HG03439 (cell line): Measurements from ENCODE around the gene SLC46A3.
A peak's percentile ranks its signal among the peaks of the same experiment; 100 is the strongest.
"Not testable (repeated sequence)": the region's sequence is repeated elsewhere in the genome, so short reads cannot be mapped to it uniquely, and the experiment has no call there.

Source experiments
- ATAC-seq: cut with Tn5 transposase; IDR thresholded peaks from one replicate; pipeline ENCODE4 v1.9.1; 2021; ENCODE audit warnings: mild to moderate bottlenecking, moderate library complexity; ENCODE audit not compliant: unreplicated experiment

SLC46A3 gene

DNA sequence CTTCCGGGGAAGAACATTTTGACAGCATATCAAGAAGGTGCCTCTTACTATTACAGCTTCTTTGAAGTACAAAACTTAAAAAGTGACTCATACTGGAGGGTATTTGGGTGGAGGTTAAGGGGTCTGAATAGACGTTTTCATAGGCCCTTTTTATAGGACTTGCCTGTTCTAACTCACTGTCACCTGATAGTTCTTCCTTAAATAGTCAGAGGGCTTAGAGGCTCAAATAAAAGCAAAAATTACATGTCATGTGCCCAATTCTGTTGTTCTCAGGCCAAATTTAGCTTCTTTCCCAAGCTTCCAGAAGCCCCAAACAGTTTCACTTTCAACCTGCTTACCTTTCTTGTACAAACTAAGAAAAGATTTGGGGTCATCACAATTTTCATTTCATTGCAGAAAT, 16.1 kb upstream of the SLC46A3 start:
- no peak for ATAC-seq

DNA sequence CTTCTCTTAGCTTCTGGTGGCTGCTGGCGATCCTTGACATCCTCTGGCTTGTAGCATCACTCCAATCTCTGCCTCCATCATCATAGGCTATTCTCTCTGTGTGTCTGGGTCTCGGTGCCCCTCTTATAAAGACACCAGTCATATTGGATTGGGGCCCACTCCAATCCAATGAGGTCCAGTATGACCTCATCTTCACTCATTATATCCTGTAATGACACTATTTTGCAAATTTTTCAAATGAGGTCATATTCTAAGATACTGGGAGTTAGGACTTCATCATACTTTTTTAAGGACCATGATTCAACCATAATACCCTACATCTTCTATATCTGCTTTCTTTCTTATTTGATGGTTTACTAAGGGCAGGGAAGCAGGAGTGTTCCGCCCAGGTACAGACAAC, 12.0 kb upstream of the SLC46A3 start:
- no peak for ATAC-seq

DNA sequence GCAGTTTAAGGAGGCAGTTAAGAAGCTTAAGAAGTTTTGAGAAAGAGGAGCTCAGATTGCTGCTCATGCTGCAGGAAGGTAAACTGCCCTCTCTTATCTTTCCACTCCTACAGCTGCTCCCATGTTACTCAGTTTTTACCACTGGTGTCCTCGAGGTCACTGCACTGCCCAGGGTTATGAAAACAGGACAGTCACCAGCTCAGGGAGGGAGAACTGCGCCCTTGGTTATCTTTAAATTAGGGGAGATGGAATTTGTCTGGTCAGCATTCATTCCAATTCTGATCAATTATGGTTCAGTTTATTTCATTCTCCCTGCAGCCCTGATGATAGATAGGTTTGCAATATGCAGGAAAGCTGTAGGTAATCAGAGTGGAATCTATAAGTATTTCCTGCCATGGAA, 10.8 kb upstream of the SLC46A3 start:
- no peak for ATAC-seq

DNA sequence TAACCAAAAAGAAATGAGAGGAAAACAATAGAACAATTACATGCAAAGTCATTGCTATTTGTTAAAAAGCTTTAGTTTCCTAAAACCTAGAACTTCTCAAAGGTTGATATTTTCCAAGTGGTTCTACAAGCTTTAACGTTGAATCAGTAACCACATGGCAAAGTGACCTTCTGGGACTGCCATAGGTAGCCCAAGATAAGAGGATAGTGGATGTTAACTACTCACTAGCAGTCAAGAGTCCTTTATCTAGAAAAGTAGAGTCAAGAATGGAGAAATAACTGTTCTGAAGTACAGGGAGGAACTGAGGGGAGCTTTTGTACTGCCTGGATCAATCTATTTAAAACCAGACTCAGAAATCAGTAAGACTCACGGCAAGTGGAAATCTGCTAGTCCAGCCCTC, 9.9 kb upstream of the SLC46A3 start:
- no peak for ATAC-seq

DNA sequence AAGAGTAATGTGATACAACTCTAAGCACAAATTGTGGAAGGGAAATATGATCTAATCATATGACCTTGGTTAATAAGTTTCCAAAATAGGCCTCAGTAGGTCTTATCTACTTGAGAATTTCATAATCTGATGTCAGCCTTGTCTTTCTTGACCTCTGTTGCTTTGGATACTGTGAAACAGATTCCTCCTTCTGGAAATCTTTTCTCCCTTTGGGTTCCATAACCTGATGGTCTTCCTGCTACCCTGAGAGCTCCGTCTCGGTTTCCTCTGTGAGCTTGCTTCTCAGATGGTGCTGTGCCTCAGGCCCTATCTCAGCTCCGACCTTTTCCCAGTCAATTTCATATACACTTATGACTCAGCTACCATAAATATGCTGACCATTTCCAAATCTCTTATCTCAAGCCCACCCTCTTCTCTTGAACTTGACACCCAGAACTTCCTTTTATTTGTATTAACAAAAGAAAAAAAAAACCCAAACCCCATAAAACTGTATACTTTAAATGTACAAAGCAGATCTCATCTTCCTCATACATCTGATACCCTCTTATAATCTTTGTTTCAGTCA, 6.4 kb upstream of the SLC46A3 start:
- no peak for ATAC-seq

DNA sequence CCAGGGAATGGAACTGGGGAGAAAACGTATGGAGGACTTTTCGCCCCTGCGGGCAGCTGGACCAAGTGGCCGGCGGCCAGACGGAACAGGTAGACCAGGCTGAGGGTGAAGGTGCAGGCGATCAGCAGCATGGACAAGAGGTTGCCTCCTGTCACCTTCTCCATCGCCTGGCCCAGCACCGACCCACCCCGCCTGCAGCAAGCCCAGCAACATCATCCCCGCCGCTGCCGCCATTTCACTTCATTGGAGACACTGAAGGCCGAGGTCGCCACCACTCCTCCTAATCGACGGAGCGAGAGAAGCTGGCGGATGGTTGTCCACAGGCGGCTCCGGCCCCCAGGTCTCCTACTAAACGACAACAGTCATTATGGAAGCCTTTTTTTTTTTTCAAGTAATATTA, 5.0 kb upstream of the SLC46A3 start:
- no peak for ATAC-seq

DNA sequence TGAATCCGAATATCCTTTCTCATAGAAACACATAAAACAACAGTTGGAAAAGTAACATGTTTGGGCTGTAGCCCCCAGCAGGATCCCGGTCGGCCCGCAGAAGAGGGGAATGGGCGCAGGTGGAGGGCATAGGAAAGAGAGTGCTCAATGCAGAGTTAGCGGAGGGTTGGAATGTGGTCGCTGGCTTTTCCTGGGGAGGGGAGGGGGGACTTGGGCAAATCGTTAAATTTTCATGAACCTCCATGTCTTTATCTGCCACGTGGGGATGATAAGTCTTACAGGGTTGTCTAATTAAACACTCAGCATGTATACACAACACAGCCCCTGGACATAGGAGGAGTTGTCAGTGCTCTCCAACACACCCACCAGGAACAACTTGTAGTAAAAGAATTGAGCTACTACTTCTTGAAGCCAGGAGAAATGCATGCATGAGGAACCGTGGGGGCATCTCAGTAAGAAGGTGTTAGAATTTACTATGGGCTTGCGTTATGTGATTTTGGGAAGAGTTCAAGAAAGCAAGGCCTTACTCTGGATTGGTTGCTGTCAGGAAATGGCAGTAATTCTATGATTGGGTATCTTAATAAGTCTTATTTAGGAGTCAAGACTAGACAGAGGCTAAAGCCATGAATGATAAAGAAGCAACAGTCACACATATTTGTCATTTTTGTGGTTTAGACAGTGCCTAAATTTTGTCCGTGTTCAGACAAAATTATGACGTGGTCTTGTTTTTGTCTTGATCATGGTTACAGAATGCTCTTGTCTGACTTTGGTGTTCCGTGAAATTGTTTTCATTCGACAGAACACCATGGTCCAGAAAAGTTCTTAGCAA, 671 bp upstream of the SLC46A3 start:
- no peak for ATAC-seq

DNA sequence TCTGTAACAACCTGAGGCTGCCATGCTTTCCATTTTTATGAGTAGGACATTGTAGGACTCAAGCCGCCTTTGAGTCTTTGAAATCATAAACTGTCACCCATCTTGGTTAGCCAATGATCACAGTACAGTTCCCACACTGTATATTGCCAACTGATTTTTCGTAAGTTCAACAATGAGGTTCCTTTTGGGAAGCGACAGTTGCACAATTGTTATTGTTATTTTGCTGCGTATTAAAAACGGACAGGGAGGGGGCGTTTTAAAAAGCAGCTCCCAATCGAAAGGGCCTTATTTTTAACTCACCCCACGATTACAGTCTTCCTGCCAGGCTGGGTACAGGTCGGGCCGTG, 601 bp downstream of the SLC46A3 start:
- ATAC-seq, result no peak

DNA sequence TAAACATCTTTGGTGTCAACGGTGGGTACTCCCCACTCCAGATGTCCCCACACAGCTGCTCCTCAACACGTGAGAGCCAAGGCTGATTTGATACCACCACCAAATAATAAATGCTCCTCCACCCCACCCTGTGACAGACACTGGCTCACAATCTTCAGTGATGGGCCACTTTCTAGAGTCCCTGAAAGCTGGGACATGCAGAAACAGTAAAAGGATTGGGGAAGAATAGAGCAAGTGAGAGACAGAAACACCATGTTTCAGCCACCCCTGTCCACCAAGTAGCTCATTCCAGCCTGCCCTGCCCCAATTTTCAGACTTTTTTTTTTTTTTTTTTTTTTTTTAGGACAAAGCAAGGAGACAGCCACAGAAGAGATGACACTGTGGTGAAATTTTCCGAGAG, 1.6 kb downstream of the SLC46A3 start:
- no peak for ATAC-seq

DNA sequence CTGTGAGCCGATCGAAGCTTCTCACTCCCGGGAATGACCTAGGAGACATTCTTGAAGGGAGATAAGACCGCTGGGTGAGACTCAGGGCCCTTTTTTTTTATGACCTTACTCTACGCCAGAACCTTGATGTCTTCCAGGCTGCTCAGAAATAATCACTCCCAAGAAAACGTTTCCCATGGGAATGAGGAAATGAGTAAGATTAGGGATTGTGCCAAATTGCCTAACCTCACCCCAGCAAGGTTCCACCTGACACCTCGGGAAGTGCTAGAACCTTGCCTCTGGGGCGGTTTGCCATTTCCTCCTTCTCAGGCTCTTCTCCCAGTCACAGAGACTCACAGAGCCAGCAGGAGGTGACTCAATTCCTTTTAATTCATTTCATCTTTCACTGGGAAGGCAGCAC, 2.3 kb downstream of the SLC46A3 start:
- ATAC-seq, result no peak

DNA sequence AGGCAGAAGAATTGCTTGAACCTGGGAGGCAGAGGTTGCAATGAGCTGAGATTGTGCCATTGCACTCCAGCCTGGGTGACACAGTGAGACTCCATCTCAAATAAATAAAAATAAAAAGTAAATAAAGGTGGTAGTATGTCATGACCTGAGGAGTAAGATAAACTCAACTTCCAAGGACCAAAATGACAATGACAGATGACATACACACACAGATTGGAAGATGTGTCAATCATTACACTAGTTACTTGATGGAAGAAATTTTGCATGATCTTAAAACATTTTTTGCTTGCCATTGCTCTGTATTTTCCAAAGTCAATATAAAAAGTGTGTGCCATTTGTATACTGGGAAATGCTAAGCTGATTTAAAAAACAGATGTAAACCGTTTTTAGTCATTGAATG, 4.1 kb downstream of the SLC46A3 start:
- ATAC-seq, result no peak

DNA sequence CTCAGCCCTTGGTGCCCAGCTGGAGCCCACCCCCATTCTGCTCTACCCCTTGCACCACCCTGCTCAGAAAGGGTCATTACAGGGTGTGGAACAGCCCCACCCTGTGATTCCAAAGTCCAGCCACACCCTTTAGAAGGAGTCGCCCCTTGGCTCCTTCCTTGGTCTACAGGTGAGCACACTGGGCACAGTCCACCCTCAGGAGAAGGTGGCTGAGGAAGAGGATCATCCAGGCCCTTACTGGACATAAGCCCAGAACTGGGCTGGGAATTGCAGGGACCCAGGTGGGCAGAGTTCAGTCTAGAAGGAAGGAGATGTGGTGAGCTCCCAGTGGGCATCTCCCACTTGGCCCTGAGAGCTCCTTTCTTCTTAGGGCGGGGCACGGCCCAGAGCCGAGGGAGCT, 8.6 kb downstream of the SLC46A3 start:
- ATAC-seq, result no peak

DNA sequence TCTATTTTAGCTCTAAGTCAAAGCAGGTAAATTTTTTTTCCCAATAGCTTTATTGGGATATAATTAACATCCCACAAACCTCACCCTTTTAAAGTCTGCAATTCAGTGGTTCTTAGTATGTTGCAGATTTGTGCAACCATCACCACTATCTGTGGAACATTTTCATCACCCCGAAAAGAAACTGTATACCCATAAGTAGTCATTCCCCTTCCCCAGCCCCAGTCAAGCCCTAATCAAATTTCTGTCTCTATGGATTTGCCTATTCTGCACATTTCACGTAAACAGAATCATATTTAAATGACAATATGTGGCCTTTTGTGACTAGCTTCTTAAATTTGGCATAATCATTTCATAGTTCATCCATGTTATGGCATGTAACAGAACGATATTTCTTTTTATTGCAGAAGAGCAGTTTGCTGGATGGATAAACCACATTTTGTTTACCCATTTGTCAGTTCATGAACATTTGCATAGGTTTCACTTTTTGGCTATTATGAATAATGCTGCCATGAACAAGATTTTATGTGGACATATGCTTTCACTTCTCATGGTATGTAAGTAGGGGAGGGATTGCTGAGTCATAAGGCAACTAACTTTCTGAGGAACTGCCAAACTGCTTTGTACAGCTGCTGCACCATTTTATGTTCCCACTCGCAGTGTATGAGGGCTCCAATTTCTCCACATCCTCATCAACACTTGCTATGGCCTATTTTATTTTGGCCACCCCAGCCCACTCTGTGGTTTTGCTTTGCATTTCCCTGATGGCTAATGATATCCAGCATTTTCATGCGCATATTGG, 10.9 kb downstream of the SLC46A3 start:
- ATAC-seq, result peak; percentile 97

DNA sequence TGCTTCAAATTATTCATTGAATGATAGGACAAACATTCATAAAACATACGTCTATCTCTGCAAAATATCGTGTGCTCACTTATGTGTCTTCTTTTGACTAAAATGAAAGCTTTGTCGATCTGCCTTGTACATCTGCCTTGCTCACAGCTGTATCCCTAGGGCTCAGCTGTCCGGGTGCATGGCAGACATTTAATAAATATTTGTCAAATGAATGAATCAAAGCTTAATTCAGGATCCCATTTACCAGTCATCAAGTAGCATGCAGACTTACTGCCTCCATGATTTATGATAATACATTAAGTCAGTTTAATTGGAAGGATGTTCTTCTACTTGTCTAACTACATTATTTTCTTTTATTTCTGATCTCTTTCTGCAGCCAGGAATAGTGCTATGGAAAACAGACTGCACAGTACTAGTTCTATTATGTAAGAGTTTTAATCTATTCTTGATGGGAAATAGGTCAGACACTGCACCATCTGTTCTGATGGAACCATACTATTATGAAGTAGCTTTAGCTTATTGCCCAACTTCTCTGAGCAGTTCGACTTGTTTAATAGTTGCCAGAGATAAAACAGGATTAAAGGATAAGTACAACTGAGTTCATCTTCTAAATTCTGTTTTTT, 13.2 kb downstream of the SLC46A3 start:
- no peak for ATAC-seq

DNA sequence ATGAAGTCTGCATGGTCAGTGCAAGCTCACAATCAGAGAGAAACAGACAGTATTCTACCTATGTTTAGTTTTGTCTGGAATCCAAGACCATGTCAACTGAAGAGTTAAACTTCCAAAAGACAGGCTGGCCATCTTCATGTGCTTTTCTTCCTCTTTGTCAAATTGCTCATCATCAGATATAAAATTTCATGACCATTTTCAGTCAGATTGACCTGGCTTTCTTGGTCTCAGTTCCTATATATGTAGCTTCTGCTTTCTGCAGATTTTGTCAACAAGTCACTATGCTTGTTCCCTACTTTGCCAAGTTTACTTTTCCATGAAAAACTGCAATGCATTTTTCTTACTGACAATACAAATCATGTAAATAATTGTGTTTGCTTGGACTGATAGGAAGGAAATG, 13.9 kb downstream of the SLC46A3 start:
- no peak for ATAC-seq

DNA sequence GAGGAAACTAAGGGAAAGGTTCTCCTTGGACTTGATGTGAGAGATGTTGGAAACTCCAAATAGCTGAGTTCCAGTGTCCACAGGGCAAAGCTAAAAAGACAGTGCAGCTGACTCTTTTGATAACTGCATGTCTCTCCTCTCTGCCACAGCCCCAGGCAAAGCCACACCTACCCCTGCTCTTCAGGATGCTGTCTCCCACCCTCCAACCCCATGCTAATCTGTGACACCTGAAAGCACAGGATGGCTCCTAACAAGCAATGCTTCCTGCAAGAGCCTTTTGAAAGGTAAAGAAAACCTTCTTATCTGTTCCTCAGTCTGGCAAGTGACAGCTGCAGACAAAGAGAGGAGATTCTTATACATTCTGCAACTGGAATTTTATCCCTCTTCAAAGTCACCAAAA, 14.5 kb downstream of the SLC46A3 start:
- no peak for ATAC-seq

DNA sequence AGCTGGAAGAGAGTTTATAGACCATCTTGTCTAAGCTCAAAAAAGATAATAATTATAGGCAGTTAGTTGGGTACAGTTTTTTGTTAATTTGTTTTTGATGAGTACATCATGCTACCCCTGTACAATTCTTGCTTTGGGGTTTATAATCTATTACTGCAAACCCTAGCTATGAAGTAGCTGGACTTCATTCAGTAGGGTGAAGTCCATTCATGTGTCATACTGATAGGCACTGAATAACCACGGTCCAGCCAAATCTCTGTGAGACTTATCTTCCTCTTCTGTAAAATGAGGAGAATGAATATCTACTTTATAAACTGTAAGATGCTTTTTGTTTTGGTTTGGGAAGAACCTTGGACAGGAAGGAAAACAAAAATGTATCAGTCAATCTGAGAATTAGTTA, 19.5 kb downstream of the SLC46A3 start:
- no peak for ATAC-seq

DNA sequence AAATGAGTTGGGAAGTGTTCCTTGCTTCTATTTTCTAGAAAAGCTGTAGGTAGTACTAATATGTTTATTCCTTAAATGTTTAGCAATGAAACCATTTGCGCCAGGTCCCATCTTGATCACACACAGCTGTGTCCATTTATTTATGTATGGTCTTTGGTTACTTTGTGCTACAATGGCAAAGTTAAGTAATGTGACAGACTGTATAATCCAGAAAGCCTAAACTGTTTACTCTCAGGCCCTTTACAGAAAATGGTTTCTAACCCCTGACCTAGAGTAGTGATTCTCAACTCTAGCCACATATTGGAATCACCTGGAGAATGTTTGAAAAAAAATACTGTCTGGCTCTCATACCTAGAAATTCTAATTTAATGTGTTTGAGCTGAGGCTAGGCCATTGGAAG, 21.3 kb downstream of the SLC46A3 start:
- ATAC-seq, result no peak

DNA sequence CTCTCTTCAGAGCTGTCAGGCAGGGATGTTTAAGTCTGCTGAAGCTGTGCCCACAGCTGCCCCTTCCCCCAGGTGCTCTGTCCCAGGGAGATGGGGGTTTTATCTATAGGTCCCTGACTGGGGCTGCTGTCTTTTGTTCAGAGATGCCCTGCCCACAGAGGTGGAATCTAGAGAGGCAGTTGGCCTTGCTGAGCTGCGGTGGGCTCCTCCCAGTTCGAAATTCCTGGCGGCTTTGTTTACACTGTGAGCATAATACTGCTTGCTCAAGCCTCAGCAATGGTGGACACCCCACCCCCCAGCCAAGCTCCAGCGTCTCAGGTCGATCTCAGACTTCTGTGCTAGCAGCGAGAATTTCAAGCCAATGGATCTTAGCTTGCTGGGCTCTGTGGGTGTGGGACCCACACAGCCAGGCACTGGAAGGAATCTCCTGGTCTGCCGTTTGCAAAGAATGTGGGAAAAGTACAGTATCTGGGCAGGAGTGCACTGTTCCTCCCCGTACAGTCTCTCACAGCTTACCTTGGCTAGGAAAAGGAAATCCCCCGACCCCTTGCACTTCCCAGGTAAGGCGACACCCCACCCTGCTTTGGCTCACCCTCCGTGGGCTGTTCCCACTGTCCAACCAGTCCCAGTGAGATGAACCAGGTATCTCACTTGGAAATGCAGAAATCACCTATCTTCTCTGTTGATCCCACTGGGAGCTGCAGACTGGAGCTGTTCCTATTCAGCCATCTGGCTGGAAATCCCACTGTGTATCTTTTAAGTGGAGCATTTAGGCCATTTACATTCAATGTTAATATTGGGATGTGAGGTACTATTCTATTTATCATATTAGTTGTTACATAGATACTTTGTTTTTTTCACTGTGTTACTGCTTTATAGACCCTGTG, 24.9 kb downstream of the SLC46A3 start:
- not testable (repeated sequence) for ATAC-seq

DNA sequence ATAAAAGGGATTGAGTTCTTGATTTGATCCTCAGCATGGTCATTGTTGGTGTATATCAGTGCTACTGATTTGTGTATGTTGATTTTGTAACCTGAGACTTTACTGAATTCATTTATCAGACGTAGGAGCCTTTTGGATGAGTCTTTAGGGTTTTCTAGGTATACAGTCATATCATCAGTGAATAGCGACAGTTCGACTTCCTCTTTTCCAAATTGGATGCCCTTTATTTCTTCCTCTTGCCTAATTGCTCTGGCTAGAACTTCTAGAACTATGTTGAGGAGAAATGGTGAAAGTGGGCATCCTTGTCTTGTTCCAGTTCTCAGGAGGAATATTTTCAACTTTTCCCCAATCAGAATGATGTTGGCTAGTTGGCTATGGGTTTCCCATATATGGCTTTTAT, 32.9 kb downstream of the SLC46A3 start:
- ATAC-seq, result no peak

DNA sequence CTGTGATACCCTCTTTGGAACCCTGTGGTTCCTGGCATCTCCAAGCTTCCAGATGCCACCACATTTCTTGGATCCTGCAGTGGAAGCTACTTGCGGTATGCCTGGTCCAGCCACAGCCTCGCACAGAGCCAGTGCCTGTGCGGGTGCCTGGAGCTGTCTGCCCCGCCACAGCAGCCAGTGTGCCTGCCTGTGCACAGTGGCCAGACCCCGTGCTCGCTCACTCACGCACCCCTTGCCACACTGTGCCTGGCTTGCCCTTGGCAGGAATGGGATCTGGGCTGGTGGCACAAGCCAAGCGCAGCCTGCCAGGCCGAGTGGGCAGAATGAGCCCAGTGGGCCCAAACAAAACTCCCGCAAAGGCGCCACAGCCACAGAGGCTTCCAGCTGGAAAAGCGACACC, 33.7 kb downstream of the SLC46A3 start:
- no peak for ATAC-seq
